Endodermal cell (in vitro differentiated cells): ENCODE data around the gene CDC42EP5. TPM values are rescaled to one million over a fixed set of nuclear protein-coding genes. Genes with fewer than 3 reads are reported as not detected.

Experiments
- DNase-seq: peaks from one replicate; pipeline ENCODE4 v3.0.0-alpha.2; 2017
- H3K27ac ChIP-seq: 2 replicates; pipeline ENCODE4 v1.5.1; 2013; ENCODE audit warnings: mild to moderate bottlenecking, low read depth, low read length, moderate library complexity
- H3K27me3 ChIP-seq: 2 replicates; pipeline ENCODE4 v1.6.1; 2013; ENCODE audit warnings: mild to moderate bottlenecking, low read length, moderate library complexity; ENCODE audit not compliant: insufficient read depth, control insufficient read depth, poor library complexity, severe bottlenecking
- H3K36me3 ChIP-seq: 2 replicates; pipeline ENCODE4 v1.7.0; 2013; ENCODE audit warnings: mild to moderate bottlenecking, low read length, moderate library complexity; ENCODE audit not compliant: control insufficient read depth, insufficient read depth
- H3K4me1 ChIP-seq: one replicate; pipeline ENCODE4 v1.7.0; 2013; ENCODE audit warnings: low read length; ENCODE audit not compliant: control insufficient read depth, insufficient read depth
- H3K4me3 ChIP-seq: 2 replicates; pipeline ENCODE4 v1.5.1; 2013; ENCODE audit warnings: mild to moderate bottlenecking, low read length, moderate library complexity
- H3K9ac ChIP-seq: 2 replicates; pipeline ENCODE4 v1.6.1; 2013; ENCODE audit warnings: mild to moderate bottlenecking, low read length, moderate library complexity; ENCODE audit not compliant: poor library complexity, severe bottlenecking; ENCODE audit errors: extremely low read depth
- H3K9me3 ChIP-seq: 2 replicates; pipeline ENCODE4 v1.6.1; 2013; ENCODE audit warnings: mild to moderate bottlenecking, low read length, moderate library complexity; ENCODE audit not compliant: control insufficient read depth
- H3K27ac Mint-ChIP-seq: 2 replicates; pipeline ENCODE4 v1.8.0; 2020; ENCODE audit warnings: mixed read lengths
- H3K27me3 Mint-ChIP-seq: 2 replicates; pipeline ENCODE4 v1.8.0; 2021; ENCODE audit warnings: mild to moderate bottlenecking, mixed read lengths; ENCODE audit not compliant: insufficient read depth
- H3K36me3 Mint-ChIP-seq: 2 replicates; pipeline ENCODE4 v1.8.0; 2020; ENCODE audit warnings: low read depth, mixed read lengths
- H3K4me1 Mint-ChIP-seq: 2 replicates; pipeline ENCODE4 v1.8.0; 2020; ENCODE audit warnings: mixed read lengths
- H3K4me3 Mint-ChIP-seq: 2 replicates; pipeline ENCODE4 v1.8.0; 2020; ENCODE audit warnings: mild to moderate bottlenecking, moderate library complexity, mixed read lengths
- H3K9me3 Mint-ChIP-seq: 2 replicates; pipeline ENCODE4 v1.8.0; 2020; ENCODE audit warnings: mild to moderate bottlenecking, mixed read lengths
- WGBS, 2 experiments: methylation state at CpG; one replicate each; pipeline versions ENCODE4 v1.1.5 to v1.1.7; 2013; ENCODE audit warnings: missing lambda C conversion rate in 2 of 2, mixed read lengths in 1 of 2; ENCODE audit not compliant: insufficient coverage in 1 of 2, insufficient read length in 1 of 2; 5-methylcytosine and 5-hydroxymethylcytosine counted together
- long read RNA-seq, 4 experiments: library from polyadenylated mRNA in 2 of 4; library from RNA in 1 of 4; library from capped mRNA in 1 of 4; stranded (forward) in 3 of 4; unstranded in 1 of 4; transcript quantifications; one replicate each; pipeline ENCODE4 v2.0.0, GENCODE V29; 2020 to 2021; ENCODE audit warnings: inconsistent platforms in 1 of 4
- polyA plus RNA-seq, 2 experiments: library from polyadenylated mRNA; stranded (reverse); fragments of 50-300 nt; gene quantifications; one replicate each; pipeline ENCODE4 v1.2.3, GENCODE V29; 2013
- total RNA-seq, 2 donors: library from RNA; stranded (reverse); fragmentation: NEBNext Ultra II Directional in 1 of 2; extraction: Animal tissue kit (Norgen Biotek cat#: 25700) in 1 of 2; gene quantifications; 2 replicates in 1 of 2; 3 replicates in 1 of 2; pipeline ENCODE4 v1.2.1, GENCODE V29; 2021
- TF ChIP-seq, protein P1 (sequence below): fragments of 200-600 bp; sonication (generic); conservative IDR thresholded peaks from 2 replicates; pipeline ENCODE4 v1.5.0; 2021; ENCODE audit warnings: antibody characterized with exemption, mild to moderate bottlenecking

CDC42EP5 gene, protein sequence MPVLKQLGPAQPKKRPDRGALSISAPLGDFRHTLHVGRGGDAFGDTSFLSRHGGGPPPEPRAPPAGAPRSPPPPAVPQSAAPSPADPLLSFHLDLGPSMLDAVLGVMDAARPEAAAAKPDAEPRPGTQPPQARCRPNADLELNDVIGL
- total RNA-seq, result under 1 TPM in 1 of 2 donors, not detected in 1; 0.49 TPM
- polyA plus RNA-seq (2013, experiment 1 of 2), result 7.0 TPM
- 8.3 TPM for polyA plus RNA-seq (2013, experiment 2 of 2)
- long read RNA-seq, experiment 1, result 0 reads
- long read RNA-seq, experiment 2, partial matches to known transcripts, result 1 of 2 reads
- long read RNA-seq, experiment 2, other reads (novel, unspliced or antisense), result 1 of 2 reads
- long read RNA-seq, experiment 3, result 0 reads
- long read RNA-seq, experiment 4, result 0 reads

GRCh38 chr19:54473071-54473891, at the start of gene CDC42EP5:
Gene CDC42EP5, minus strand, starts transcription at chr19:54473296. Its CDS starts 7,749 bp downstream, at chr19:54465547.
- TF ChIP-seq, protein P1, sequence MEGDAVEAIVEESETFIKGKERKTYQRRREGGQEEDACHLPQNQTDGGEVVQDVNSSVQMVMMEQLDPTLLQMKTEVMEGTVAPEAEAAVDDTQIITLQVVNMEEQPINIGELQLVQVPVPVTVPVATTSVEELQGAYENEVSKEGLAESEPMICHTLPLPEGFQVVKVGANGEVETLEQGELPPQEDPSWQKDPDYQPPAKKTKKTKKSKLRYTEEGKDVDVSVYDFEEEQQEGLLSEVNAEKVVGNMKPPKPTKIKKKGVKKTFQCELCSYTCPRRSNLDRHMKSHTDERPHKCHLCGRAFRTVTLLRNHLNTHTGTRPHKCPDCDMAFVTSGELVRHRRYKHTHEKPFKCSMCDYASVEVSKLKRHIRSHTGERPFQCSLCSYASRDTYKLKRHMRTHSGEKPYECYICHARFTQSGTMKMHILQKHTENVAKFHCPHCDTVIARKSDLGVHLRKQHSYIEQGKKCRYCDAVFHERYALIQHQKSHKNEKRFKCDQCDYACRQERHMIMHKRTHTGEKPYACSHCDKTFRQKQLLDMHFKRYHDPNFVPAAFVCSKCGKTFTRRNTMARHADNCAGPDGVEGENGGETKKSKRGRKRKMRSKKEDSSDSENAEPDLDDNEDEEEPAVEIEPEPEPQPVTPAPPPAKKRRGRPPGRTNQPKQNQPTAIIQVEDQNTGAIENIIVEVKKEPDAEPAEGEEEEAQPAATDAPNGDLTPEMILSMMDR, result no peak
- Histone ChIP-seq H3K36me3 (no peaks in the 10 kb centered on the region), H3K27ac (no peak within 1 kb of the TSS), H3K9me3 (no peaks in the 10 kb centered on the region), H3K4me3 (no peak within 1 kb of the TSS), H3K4me1 (no peaks in the 10 kb centered on the region), H3K9ac (no peak within 1 kb of the TSS), H3K27me3 (peaks cover 31% of the 10 kb centered on the region)
- H3K27ac Mint-ChIP-seq, result no peak within 1 kb of the TSS
- peaks cover 63% of the 10 kb centered on the region for H3K27me3 Mint-ChIP-seq
- WGBS, 2 experiments, result 59 to 64% methylated on average over 4 to 14 of the region's 14 CpGs
- H3K9me3 Mint-ChIP-seq, result no peaks in the 10 kb centered on the region
- DNase-seq, result peak; percentile 61
- no peaks in the 10 kb centered on the region for H3K36me3 Mint-ChIP-seq
- H3K4me1 Mint-ChIP-seq, result no peaks in the 10 kb centered on the region
- no peak within 1 kb of the TSS for H3K4me3 Mint-ChIP-seq

DNA sequence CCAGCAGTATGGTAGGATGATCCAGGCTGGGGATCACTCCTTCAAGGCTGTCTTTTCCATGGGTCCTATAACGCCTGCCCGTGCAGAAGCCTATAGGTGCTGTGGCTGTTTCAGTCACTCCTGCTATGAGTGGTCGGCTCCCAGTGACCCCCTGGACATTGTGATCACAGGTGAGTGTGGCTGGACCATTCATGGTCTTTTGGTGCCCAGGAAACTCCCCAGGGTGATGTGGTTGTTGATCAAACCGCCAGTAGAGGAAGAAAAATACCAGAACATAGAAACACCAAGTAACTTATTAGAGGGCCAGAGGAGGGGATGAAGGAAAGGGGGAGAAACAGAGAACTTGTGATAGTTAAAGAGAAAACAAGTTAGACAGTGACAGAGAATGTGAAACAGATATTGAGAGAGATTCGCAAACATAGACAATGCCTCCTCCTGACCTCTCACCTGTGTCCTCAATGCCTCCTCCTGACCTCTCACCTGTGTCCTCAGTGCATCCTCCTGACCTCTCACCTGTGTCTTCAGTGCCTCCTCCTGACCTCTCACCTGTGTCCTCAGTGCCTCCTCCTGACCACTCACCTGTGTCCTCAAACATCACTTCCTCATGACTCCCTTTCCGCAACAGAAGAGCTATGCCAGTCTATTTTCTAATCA, 48.9 kb upstream of the CDC42EP5 start:
- 71 to 73% methylated on average over 2 to 5 of the region's 6 CpGs for WGBS, 2 experiments
- no peak overlapping the region for H3K9ac ChIP-seq
- TF ChIP-seq, protein P1, result no peak
- no peak overlapping the region for H3K27ac ChIP-seq
- peaks cover 62% of the 10 kb centered on the region for H3K9me3 ChIP-seq
- no peak overlapping the region for H3K4me3 ChIP-seq
- H3K4me1 ChIP-seq, result no peaks in the 10 kb centered on the region
- Mint-ChIP-seq H3K9me3 (peaks cover 95% of the 10 kb centered on the region), H3K36me3 (no peaks in the 10 kb centered on the region), H3K4me3 (no peak overlapping the region), H3K27me3 (no peaks in the 10 kb centered on the region), H3K27ac (no peak overlapping the region), H3K4me1 (no peaks in the 10 kb centered on the region)
- no peak for DNase-seq
- H3K27me3 ChIP-seq, result no peaks in the 10 kb centered on the region
- no peaks in the 10 kb centered on the region for H3K36me3 ChIP-seq

- H3K27me3 Mint-ChIP-seq, result no peaks in the 10 kb centered on the region
- Histone ChIP-seq H3K36me3 (no peaks in the 10 kb centered on the region), H3K4me3 (no peak overlapping the region), H3K4me1 (no peaks in the 10 kb centered on the region), H3K27ac (no peak overlapping the region), H3K9me3 (peaks cover 62% of the 10 kb centered on the region), H3K9ac (no peak overlapping the region), H3K27me3 (no peaks in the 10 kb centered on the region)
- no peaks in the 10 kb centered on the region for H3K4me1 Mint-ChIP-seq
- peaks cover under 1% of the 10 kb centered on the region for H3K36me3 Mint-ChIP-seq
- TF ChIP-seq, protein P1, result no peak
- no peak overlapping the region for H3K27ac Mint-ChIP-seq
- H3K4me3 Mint-ChIP-seq, result no peak overlapping the region
- H3K9me3 Mint-ChIP-seq, result peaks cover 94% of the 10 kb centered on the region
- DNase-seq, result no peak
- 66 to 67% methylated on average over 6 to 17 of the region's 18 CpGs for WGBS, 2 experiments
Measured at GRCh38 chr19:54521022-54521859, 48.1 kb upstream of the CDC42EP5 start.
